MG63 (cell line): Measurements from ENCODE around the gene STYXL1. TPM values are rescaled to one million over a fixed set of nuclear protein-coding genes. Genes with fewer than 3 reads are reported as not detected.
A peak's percentile ranks its signal among the peaks of the same experiment; 100 is the strongest.
"Not testable (repeated sequence)": the region's sequence is repeated elsewhere in the genome, so short reads cannot be mapped to it uniquely, and the experiment has no call there.

Experiments
- DNase-seq: peaks from one replicate; pipeline ENCODE4 v3.0.0-alpha.2; 2020
- H3K27me3 ChIP-seq: fragments of 250-450 bp; sonication (Bioruptor Pico); 2 replicates; pipeline ENCODE4 v1.5.1; 2020; ENCODE audit warnings: mild to moderate bottlenecking, moderate library complexity
- H3K36me3 ChIP-seq: fragments of 250-450 bp; sonication (Bioruptor Pico); 2 replicates; pipeline ENCODE4 v1.5.1; 2020; ENCODE audit warnings: mild to moderate bottlenecking, moderate library complexity
- H3K4me3 ChIP-seq: fragments of 250-450 bp; sonication (Bioruptor Pico); 2 replicates; pipeline ENCODE4 v1.5.1; 2020; ENCODE audit warnings: mild to moderate bottlenecking, moderate library complexity
- H3K9me3 ChIP-seq: fragments of 250-450 bp; sonication (Bioruptor Pico); 2 replicates; pipeline ENCODE4 v1.5.1; 2020; ENCODE audit warnings: mild to moderate bottlenecking, moderate library complexity
- total RNA-seq: library from RNA; depleted of rRNA; stranded (reverse); fragments of >200 nt; shearing (Covaris generic); gene quantifications from 2 replicates; pipeline ENCODE4 v1.2.3, GENCODE V29; 2014; ENCODE audit warnings: low replicate concordance

The STYXL1 gene
- total RNA-seq, 1 experiment from 2014 or later = 47.9 TPM

DNA sequence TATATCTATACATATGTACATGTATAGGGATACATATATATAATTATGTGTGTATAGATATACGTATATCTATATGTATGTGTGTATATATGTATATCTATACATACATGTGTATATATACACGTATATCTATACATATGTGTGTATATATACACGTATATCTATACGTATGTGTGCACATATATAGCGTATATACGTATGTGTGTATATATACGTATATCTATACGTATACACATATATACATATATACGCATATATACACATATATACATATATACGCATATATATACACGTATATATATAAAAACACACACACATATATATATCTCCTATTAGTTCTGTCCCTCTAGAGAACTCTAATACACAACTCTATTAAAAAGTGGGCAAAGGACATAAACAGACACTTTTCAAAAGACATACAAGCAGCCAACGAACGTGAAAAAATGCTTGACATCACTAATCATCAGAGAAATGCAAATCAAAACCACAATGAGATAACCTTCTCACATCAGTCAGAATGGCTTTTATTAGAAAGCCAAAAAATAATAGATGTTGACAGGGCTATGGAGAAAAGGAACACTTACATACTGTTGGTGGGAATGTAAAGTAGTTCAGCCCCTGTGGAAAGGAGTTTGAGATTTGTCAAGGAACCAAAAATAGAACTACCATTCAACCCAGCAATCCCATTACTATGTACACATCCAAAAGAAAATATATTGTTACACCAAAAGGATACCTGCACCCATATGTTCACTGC lies 31.4 kb downstream of the STYXL1 start:
- Histone ChIP-seq H3K27me3 (no peaks in the 10 kb centered on the region), H3K36me3 (peaks cover 2% of the 10 kb centered on the region), H3K9me3 (no peaks in the 10 kb centered on the region), H3K4me3 (no peak overlapping the region)
- DNase-seq = no peak

DNA sequence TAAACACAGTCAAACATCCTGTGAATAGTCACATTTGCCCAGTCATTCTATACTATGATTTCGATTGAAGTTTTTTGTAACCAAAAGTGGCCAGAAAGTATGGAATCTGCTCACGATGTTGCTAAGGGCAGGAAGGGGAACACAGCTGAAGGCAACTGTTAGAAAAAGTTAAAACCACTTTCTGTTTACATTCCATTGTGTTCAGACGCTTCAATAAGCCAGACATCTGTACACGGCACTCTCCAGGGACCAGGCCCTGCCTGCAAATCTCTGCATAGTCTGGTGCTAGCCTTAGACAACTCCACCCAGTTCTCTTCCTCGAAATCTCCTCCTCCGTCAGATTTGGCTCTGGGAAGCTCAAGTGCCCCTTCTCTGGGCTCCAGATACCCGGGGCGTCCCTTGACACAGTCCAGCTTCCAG lies 36.3 kb downstream of the STYXL1 start:
- Histone ChIP-seq H3K9me3 (no peaks in the 10 kb centered on the region), H3K4me3 (no peak overlapping the region), H3K27me3 (no peaks in the 10 kb centered on the region), H3K36me3 (no peaks in the 10 kb centered on the region)
- DNase-seq = peak; percentile 24

DNA sequence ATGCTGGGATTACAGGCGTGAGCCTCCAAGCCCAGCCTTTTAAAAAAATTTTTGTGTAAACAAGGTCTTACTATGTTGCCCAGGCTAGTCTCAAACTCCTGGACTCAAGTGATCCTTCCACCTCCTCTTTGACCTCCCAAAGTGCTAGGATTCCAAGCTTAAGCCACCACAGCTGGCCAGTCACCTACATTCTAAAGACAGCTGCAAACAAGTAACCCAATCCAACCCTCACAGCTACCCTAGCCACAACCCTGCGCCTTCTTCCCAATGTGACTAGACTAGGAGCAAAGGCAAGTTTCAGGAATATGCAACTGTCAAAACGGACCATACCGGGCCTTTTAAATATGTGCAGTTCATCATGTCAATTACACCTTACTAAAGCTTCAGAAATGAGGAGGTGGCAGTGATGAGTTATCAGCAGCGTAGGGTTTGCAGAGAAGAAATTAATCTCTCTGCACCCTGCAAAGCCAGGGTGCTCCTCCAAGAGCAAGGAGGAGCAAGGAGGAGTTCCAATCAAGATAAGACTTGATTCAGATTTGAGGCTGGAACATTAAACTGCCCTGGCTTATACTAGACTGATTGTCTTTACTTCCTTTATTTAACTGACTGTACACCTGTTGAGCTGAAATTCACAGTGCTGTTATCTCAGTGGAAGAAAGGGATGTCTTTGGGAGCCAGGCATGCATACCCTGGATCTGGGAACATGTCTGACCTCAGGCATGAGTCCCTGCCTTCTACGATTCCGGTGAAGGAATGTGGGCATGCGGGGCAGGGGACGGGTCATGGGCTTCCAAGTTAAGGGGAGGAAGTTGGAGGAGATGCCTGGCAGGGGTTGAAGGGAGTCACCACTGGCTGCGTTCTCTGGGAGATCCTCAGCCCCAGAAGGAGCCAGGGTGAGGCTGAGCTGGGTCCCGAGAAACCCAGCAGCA lies 37.9 kb downstream of the STYXL1 start:
- no peaks in the 10 kb centered on the region for H3K27me3 ChIP-seq
- no peaks in the 10 kb centered on the region for H3K36me3 ChIP-seq
- DNase-seq = no peak

DNA sequence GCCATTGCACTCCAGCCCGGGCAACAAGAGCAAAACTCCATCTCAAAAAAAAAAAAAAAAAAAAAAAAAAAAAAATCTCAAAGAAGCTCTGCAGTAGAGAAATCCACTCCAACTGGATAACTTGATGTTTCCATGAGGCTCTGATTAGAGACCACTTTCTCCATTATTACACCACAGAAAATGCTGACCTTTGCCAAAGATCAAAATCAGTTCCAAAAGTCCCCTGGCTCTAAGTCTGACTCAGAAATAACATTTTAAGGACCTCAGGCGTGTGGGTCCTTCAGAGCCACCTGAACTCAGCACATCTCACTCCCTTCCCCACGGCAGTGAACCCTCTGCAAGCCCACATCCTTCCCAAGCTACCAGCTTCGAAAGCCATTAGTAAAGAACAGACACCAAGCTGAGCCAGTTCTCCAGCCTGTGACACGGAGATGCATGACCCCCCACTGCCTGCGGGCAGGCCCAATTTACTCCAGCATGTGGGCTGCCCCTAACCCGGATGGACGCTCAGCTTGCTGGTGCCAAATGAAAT lies 39.6 kb downstream of the STYXL1 start:
- DNase-seq = no peak
- Histone ChIP-seq H3K27me3 (no peaks in the 10 kb centered on the region), H3K36me3 (no peaks in the 10 kb centered on the region), H3K4me3 (no peak overlapping the region), H3K9me3 (no peaks in the 10 kb centered on the region)

More for the DNA sequence above, 37.9 kb downstream of the STYXL1 start:
- Histone ChIP-seq H3K4me3 (no peak overlapping the region), H3K9me3 (no peaks in the 10 kb centered on the region)

DNA sequence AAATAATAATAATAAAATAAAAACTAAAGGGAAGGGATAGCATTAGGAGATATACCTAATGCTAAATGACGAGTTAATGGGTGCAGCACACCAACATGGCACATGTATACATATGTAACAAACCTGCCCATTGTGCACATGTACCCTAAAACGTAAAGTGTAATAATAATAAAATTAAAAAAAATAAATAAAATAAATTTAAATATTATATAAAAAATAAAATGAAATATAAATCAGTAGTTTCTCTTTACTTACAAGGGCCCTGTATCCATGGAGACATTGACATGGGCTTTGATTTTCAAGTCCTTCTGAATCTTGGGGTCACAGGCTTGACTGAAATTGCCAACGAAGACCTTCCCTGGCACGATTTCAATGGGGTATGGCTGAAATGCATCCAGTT lies 42.8 kb downstream of the STYXL1 start:
- not testable (repeated sequence) for H3K36me3 ChIP-seq, H3K27me3 ChIP-seq, DNase-seq, H3K9me3 ChIP-seq, H3K4me3 ChIP-seq

DNA sequence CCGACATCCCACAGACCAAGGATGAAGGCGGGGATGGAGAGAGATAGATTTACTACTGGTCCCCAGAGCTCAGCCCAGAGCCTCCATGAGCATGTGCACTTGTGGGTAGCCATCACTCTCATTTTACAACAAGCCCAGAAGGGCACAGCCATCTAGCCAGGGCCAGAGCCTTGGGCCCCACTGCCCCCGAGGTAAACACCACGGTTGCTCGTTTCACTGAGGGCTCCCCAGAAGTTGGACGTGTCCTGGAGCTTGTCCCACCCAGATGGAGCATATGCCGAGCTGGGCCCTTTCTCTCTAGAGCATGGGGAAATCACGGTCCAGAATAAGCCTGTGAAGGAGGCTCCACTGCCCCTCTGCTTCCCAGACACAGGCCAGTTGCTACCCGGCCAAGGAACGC lies 44.4 kb downstream of the STYXL1 start:
- Histone ChIP-seq H3K9me3 (no peaks in the 10 kb centered on the region), H3K36me3 (no peaks in the 10 kb centered on the region), H3K4me3 (no peak overlapping the region), H3K27me3 (no peaks in the 10 kb centered on the region)
- no peak for DNase-seq

DNA sequence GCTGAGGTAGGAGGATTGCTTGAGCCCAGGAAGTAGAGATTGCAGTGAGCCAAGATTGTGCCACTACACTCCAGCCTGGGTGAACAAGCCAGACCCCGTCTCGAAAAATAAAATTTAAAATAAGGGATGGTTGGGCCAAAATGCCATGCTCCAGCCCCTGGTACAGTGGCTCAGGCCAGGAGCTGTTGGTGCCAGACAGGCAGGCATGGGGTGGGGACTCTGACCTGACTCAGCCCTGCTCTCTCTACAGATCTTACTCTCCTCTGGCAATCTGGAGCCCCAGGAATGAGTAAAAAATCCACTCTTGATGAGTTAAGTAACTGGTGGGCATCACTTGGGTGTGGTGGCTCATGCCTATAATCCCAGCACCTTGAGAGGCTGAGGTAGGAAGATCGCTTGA lies 45.0 kb downstream of the STYXL1 start:
- Histone ChIP-seq H3K36me3 (no peaks in the 10 kb centered on the region), H3K27me3 (no peaks in the 10 kb centered on the region)
- no peak for DNase-seq

DNA sequence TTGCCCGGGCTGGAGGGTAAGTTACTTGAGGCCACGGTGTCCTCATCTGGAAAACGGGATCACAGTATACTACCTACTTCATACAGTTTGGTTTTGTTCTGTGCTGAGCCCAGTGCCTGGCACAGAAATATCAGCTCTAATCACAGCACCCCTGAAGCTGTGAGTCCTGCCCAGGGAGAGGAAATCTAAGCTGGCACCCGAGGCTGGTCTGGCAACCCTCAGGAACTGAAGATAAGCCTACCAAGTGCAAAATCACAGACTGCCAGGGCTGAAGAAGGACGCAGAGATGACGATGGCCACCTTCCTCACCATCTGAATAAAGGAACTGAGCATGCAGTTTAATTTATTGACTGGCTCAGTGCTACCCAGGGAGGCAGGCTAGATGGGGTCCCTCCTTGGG lies 45.7 kb downstream of the STYXL1 start:
- Histone ChIP-seq H3K36me3 (no peaks in the 10 kb centered on the region), H3K4me3 (no peak overlapping the region), H3K27me3 (no peaks in the 10 kb centered on the region), H3K9me3 (no peaks in the 10 kb centered on the region)
- no peak for DNase-seq

More for the DNA sequence above, 45.0 kb downstream of the STYXL1 start:
- Histone ChIP-seq H3K4me3 (no peak overlapping the region), H3K9me3 (no peaks in the 10 kb centered on the region)

DNA sequence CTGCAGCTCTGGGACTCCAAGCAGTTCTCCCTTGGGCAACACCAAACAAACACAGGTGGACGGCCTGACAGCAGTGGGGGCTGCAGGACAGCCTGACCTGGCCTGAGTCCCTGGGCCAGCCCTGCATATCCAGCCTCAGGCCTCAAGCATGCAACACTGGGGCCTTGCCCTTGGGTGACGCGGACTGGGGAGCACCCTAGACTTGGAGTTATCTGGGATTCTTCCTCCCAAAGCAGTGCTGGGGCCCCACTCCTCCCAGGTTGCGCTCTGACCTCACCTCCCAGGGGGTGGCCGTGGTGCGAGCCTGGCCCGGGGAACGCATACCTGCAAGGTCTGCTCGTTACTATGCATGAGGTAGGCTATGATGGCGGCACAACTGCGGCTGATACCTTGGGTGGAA lies 47.2 kb downstream of the STYXL1 start:
- DNase-seq = no peak
- Histone ChIP-seq H3K9me3 (no peaks in the 10 kb centered on the region), H3K27me3 (no peaks in the 10 kb centered on the region), H3K4me3 (no peak overlapping the region), H3K36me3 (no peaks in the 10 kb centered on the region)

DNA sequence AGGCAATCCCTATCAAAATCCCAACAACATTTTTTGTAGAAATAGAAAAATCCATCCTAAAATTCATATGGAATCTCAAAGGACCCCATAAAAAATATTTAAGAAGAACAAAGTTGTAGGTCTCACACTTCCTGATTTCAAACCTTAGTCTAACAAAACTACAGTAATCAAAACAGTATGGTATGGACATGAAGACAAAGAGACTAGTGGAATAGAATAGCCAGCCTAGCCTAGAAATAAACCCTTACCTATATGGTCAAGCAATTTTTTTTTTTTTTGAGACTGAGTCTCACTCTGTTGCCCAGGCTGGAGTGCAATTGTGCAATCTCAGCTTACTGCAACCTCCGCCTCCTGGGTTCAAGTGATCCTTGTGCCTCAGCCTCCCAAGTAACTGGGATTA lies 49.8 kb downstream of the STYXL1 start:
- DNase-seq = no peak
- H3K9me3 ChIP-seq = no peaks in the 10 kb centered on the region
- no peaks in the 10 kb centered on the region for H3K27me3 ChIP-seq
- no peak overlapping the region for H3K4me3 ChIP-seq
- no peaks in the 10 kb centered on the region for H3K36me3 ChIP-seq

DNA sequence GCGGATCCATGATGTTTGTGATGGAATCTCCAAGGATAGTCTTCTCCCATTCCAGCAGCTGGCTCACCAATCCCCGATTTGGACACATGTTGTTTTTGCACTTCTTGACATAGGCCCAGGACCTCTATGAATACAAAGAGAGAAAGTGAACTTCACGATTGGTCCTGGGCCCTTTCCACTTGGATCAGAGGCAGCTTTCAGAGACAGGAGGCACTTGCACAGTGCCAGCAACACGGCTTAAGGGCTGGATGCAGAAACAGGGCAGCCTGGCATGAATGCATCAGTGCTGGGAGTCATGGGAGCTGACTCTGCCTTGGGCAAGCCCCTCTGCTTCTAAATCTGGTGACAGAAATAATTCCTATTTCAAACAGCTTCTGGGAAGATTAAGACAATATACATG lies 51.3 kb downstream of the STYXL1 start:
- no peak for DNase-seq
- H3K9me3 ChIP-seq = no peaks in the 10 kb centered on the region
- no peaks in the 10 kb centered on the region for H3K36me3 ChIP-seq
- no peaks in the 10 kb centered on the region for H3K27me3 ChIP-seq
- H3K4me3 ChIP-seq = no peak overlapping the region

DNA sequence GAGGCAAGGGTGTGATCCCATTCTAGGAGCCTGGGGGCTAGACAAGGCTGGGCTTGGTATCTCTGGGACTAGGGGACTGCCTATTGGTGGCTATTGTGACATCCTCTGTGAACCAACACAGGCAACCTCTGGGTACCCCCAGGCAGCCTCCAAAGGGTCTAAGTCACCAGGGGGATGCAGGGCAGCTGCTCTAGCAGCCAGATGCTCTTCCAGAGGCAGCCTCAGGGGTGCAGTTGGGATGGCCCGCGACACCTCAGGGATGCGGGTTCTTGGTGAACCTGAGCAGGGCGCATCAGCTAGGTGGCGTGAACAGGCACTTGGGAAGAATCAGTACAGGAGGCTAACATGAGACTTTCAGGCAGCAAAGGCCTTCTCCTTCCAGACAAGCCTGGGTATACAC lies 51.8 kb downstream of the STYXL1 start:
- no peaks in the 10 kb centered on the region for H3K9me3 ChIP-seq
- no peak overlapping the region for H3K4me3 ChIP-seq
- H3K27me3 ChIP-seq = no peaks in the 10 kb centered on the region
- no peak for DNase-seq
- H3K36me3 ChIP-seq = no peaks in the 10 kb centered on the region

DNA sequence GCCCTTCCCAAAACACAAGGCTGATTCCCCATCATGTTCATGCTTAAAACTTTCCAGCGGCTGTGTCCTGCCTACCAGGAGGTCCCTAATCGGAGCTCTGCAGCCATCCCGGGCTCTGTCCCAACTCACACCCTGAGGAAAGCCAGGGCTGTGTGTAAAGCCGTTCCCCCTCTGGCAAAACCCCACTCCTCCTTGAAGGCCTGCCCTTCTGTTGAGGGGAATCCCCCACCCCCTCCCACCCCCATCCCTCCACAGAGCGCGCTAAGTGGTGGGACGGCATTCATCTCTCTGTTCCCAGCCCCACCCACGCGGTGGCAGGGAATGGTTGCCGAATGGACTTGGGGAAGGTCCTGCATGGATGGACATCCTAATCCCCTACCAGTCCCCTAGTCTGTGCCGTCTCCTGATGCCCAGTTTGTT lies 52.7 kb downstream of the STYXL1 start:
- DNase-seq = no peak
- Histone ChIP-seq H3K9me3 (no peaks in the 10 kb centered on the region), H3K4me3 (peak overlapping the region; percentile 69), H3K27me3 (no peaks in the 10 kb centered on the region), H3K36me3 (no peaks in the 10 kb centered on the region)

DNA sequence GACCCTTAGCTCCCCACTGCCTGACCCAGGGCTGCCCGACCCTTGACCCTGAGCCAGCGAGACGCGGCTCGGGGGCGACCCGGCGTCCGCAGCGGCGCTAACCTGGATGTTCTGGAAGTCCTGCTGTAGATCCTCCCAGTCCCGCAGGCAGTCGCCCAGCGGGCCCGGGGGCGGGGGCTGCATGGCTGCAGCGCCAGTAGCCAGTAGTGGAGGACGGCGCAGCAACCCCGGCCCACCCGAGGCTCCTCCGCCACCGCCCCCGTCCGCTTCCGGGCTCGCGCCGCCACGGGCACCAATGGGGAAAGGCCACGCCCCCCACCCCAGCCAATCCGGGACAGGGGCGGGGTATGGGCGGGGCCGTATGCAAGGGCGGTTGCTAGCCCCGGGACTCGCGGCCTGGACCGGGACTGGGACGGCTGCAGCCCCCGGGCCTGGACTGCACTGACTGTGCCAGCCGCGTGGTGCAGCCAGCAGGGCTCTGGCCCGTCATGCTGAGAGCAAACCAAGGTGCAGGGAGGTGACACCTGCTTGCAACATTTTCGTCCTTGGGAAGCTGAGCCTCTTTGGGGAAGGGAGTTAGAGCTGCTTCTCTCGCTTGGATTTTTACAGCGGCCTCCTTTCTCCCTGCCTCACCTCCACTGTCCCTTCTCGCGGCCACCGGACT lies 53.3 kb downstream of the STYXL1 start, which contains the start of gene TMEM120A:
Gene TMEM120A (minus strand): TSS at position 208 of the 664 bp plus-strand sequence. CDS start 25 bp downstream, at position 183.
- Histone ChIP-seq H3K36me3 (no peaks in the 10 kb centered on the region), H3K27me3 (no peaks in the 10 kb centered on the region), H3K4me3 (peak within 1 kb of the TSS; percentile 69), H3K9me3 (no peaks in the 10 kb centered on the region)
- peak; percentile 93 for DNase-seq

DNA sequence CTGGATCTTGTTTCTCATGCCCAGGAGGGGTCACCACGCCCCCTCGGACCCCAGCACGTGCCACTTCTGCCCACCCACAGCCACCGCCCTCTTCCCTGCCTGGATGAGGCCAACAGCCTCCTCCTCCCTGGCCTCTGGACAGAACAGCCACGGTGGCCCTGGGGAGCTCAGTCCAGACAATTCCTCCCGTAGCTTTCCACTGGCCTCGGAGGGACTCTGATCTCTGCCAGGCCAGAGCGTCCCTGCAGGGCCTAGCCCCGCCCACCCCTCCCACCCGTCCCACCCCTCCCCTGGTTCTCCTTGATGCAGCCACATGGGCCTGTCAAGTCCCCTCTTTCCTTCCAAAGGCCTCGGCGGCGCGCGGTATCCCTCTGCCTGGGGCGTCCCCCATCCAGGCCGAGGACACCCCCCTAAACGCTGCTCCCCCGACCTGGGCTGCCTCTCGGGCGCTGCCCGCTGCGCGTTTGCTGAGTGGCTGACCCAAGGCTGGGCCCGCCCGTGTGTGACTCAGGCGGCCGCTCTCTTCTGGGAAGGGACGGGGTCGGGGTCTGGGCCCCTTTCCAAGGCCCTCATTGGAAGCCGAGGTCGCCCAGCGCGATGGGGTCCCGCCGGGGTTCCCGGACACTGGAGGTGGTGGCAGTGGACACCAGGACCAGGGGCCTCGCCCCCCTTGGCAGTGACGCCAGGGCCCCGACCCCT lies 54.0 kb downstream of the STYXL1 start:
- Histone ChIP-seq H3K9me3 (no peaks in the 10 kb centered on the region), H3K27me3 (no peaks in the 10 kb centered on the region), H3K36me3 (no peaks in the 10 kb centered on the region), H3K4me3 (peak overlapping the region; percentile 69)
- DNase-seq = peak; percentile 53

DNA sequence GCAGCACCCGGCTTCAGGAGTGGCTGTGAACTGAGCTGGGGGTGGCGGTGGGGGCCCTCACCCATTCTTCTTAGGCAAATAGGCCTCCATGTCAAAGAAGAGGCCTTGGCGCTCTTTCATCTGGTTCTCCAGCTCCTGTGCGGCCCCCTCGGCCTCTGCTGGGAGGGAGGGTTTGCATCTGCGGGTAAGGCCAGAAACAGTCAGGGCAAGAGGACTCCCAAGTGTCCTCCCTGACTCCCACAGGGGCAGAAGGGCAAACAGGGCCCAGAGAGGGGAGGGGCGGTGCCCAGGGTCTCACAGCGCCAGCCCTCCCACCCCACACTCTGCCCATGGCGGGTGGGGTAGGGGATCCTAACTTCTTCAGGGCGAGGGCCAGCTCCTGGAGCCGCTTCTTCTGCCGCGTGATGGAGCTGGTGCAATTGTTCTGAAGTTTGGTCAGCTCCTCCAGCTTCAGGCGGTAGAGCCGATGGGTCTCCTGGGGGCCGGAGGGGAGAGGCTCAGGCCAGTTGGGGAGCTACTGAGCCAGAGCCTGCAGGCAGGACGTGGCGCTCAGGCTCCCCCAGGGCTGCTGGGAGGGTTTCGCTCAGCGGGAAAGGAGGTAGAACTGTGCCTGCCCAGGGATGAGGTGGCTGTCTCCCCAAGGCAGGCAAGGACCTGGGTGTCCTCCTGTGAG lies 55.6 kb downstream of the STYXL1 start:
- DNase-seq = no peak
- Histone ChIP-seq H3K4me3 (no peak overlapping the region), H3K27me3 (no peaks in the 10 kb centered on the region), H3K9me3 (no peaks in the 10 kb centered on the region), H3K36me3 (no peaks in the 10 kb centered on the region)
